Measurements from ENCODE around the gene H2AZ1.
A peak's percentile ranks its signal among the peaks of the same experiment; 100 is the strongest.
"Not testable (repeated sequence)": the region's sequence is repeated elsewhere in the genome, so short reads cannot be mapped to it uniquely, and the experiment has no call there.

H2AZ1 gene

DNA sequence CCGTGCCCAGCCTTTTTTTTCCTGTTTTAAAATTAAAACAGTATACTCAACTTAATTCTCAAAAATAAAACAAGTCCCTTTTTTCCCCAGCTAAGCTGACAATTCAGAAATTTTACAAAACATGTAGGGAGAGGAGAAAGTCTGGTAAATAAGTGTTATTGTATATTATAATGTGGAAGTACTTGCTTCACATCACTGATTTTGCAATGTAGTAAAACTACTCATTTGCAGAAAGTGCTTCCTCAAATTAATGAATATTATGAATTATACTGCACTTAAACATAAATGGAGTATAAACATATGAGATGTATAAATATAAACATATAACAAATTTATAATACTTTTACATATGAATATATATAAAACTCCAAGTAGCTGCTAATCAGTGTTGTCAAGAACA is 11.6 kb upstream of the H2AZ1 start:
- no peak for TF ChIP-seq JUND (IDR thresholded peaks at IDR 0.05; ENCODE audit: low read depth)
- DNase-seq (ENCODE audit: low read depth in 1 of 2, low spot score in 1 of 2), result no peak
- in situ Hi-C loops (cut with HindIII; ENCODE audit: low pct_unique_long_range_greater_than_20kb, low sequenced_read_pairs), result no loop called here

DNA sequence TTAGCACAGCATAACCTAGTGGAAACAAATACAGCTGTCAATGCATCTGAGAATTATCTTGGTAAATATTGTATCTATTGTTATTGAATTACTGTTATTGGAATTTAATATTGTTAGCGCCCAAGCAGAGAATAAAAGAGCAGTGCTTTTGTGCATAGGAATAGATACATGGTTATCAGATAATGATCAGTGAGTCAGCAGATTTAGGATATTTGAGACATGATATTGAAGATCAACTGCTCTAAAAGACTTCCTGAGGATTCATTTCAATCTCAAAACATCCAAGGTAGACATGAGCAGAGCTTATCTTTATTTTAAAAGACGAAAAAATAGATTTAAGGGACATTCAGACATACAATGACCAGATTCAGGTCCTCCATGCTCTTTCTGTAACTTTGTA is 10.6 kb upstream of the H2AZ1 start:
- TF ChIP-seq JUND (IDR thresholded peaks at IDR 0.05; ENCODE audit: low read depth), result no peak
- DNase-seq (ENCODE audit: low read depth in 1 of 2, low spot score in 1 of 2), result no peak
- in situ Hi-C loops (cut with HindIII; ENCODE audit: low pct_unique_long_range_greater_than_20kb, low sequenced_read_pairs), result no loop called here

DNA sequence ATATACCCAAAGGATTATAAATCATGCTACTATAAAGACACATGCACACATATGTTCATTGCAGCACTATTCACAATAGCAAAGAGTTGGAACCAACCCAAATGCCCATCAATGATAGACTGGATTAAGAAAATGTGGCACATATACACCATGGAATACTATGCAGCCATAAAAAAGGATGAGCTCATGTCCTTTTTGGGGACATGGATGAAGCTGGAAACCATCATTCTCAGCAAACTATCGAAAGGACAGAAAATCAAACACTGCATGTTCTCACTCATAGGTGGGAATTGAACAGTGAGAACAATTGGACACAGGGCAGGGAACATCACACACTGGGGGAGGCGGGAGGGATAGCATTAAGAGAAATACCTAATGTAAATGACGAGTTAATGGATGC is 8.1 kb upstream of the H2AZ1 start:
- in situ Hi-C loops (cut with HindIII; ENCODE audit: low pct_unique_long_range_greater_than_20kb, low sequenced_read_pairs), result not testable (repeated sequence)

DNA sequence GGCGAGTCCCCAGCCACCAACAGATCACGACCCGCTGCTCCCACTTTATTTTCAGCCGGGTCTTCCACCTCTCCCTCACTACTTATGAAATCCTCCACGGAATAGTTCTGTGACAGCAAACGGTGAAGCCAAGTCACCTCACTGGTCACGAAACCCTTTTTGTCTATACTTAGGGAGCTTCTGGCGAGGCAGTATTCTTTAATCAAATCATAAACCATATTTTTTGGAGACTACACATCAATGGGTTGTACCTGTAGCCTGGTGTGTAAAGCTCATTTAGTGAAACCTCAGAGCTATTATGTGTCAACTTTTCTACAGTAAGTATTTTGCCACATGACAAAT is 809 bp upstream of the H2AZ1 start:
- in situ Hi-C loops (cut with HindIII; ENCODE audit: low pct_unique_long_range_greater_than_20kb, low sequenced_read_pairs), result no loop called here

More for the DNA sequence above, 8.1 kb upstream of the H2AZ1 start:
- DNase-seq (ENCODE audit: low read depth in 1 of 2, low spot score in 1 of 2), result not testable (repeated sequence)

DNA sequence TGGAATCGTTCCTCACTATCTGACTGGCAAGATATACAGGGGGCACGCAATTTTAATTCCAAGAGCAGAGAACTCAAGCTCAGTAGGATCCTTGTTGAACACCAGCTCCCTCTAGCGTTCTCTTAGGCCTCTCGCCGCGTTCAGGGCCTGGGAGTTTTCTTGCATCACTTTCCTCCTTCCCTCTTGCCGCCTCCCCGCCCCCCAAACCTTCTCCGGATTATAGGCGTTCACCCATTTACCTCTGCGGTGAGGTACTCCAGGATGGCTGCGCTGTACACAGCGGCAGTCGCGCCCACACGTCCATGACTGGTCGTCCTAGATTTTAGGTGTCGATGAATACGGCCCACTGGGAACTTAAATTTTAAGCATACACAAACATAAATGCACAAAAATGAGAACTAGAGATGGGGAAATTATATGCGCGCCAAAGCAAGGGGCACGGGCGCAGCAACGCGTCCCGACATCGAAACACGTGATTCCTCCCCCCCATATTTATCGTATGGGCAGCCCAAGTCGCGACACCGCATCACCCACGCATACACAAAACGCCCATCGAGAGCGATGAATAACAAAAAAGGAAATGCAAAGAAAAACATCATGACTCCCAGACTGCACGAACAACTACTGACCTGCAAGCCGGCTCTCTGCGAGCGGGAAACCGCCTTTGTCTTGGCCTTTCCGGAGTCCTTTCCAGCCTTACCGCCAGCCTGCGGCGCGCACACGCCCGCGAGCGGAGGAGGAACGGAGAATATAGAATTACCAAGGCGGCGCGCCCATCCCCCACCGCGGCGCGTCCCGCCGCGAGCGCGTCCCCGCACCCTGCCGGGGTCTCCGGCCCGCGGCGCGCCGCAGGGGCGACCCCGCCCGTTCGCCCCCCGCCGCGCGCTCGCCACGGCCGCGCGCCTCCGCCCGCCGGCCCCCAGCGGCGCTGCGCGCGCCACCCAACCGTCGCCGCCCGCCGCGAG is 759 bp downstream of the H2AZ1 start:
- TF ChIP-seq JUND (IDR thresholded peaks at IDR 0.05; ENCODE audit: low read depth), result no peak
- peak; percentile 68 to 95 for DNase-seq (ENCODE audit: low read depth in 1 of 2, low spot score in 1 of 2)
- in situ Hi-C loops (cut with HindIII; ENCODE audit: low pct_unique_long_range_greater_than_20kb, low sequenced_read_pairs), result no loop called here

More for the DNA sequence above, 809 bp upstream of the H2AZ1 start:
- no peak for DNase-seq (ENCODE audit: low read depth in 1 of 2, low spot score in 1 of 2)
- no peak for TF ChIP-seq JUND (IDR thresholded peaks at IDR 0.05; ENCODE audit: low read depth)

DNA sequence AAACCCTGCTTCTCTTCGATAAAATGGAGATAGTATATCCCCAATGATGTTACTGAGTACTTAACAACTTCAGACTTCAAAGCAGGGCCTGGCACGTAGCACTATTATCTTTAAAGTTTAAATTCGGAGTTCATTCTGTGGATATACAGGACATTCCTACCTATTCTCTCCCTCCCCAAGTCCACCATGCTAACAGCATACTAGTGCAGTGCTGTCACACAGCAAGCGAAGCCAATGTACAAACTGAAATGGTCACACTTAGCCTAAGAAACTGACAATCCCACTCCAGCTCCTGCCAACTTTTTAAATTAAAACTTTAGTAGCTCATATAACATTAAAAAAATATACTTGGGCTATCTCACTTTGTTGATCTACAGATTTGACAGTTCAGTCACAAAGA is 2.5 kb downstream of the H2AZ1 start:
- in situ Hi-C loops (cut with HindIII; ENCODE audit: low pct_unique_long_range_greater_than_20kb, low sequenced_read_pairs), result no loop called here
- TF ChIP-seq JUND (IDR thresholded peaks at IDR 0.05; ENCODE audit: low read depth), result no peak

DNA sequence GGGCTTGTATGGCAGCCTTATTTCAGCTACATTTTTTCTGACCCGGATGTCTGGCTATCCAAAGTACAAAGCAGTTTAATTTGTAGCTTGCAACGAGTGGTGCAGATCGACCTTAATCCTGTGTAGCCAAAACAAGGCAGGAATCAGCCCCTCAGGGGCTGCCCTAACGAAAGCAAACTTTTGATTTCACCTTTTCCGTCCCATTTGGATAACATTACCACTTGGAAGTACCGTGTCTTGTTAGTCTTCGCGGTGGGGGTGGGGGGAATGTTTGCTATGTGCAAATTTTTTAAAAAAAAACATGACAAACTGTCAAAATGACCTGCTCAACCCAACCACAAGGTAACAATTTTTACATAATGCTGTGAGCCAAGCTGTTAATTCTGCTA is 2.9 kb downstream of the H2AZ1 start:
- no peak for DNase-seq (ENCODE audit: low read depth in 1 of 2, low spot score in 1 of 2)
- in situ Hi-C loops (cut with HindIII; ENCODE audit: low pct_unique_long_range_greater_than_20kb, low sequenced_read_pairs), result no loop called here
- no peak for TF ChIP-seq JUND (IDR thresholded peaks at IDR 0.05; ENCODE audit: low read depth)

More for the DNA sequence above, 2.5 kb downstream of the H2AZ1 start:
- DNase-seq (ENCODE audit: low read depth in 1 of 2, low spot score in 1 of 2), result peak in 1 of 2 experiments; percentile 5

DNA sequence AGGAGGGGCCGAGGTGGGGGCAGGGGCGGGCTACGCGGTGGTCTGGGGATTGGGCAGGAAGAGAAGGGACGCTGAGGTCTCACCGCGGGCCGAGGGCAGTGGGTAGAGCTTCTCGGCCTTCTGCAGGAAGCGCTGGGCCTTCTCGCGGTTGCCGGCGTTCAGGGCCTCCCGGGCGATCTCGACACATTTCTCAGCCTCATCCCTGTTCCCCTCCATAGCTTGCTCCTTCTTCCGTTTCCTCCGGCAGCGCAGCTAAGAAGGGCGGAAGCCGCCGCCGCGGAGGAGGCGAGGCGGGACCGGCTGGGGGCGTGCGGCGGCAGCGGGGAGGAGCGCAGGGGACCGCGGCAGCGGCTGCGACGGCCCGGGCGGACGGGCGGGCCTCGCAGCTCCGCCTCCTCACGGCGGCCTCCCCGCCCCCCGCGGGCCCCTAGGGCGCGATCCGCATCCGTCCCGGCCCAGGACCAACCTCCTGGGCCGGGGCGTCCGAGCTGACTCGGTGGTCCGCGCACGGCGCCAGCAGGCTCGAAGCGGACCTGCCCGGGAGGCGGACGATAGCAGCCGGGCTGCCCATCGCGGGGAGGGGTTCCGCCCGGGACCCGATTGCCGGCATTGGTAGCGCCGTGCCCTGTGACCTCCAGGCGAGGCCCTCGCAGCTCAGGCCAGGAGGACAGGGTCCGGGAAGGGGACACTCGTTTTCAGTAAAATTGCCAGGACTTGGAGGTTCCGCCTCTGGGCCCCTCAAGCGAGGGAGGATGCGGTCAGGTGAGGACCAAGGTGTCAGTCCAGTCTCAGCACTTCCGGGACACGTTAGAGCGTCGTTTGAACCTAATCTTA is 3.5 kb downstream of the H2AZ1 start, which contains the start of gene DNAJB14:
TSS of gene DNAJB14 (minus strand) at position 263 of the 834 bp plus-strand sequence. CDS start at position 216, 47 bp downstream.
- in situ Hi-C loops (cut with HindIII; ENCODE audit: low pct_unique_long_range_greater_than_20kb, low sequenced_read_pairs), result no loop called here
- no peak for TF ChIP-seq JUND (IDR thresholded peaks at IDR 0.05; ENCODE audit: low read depth)

DNA sequence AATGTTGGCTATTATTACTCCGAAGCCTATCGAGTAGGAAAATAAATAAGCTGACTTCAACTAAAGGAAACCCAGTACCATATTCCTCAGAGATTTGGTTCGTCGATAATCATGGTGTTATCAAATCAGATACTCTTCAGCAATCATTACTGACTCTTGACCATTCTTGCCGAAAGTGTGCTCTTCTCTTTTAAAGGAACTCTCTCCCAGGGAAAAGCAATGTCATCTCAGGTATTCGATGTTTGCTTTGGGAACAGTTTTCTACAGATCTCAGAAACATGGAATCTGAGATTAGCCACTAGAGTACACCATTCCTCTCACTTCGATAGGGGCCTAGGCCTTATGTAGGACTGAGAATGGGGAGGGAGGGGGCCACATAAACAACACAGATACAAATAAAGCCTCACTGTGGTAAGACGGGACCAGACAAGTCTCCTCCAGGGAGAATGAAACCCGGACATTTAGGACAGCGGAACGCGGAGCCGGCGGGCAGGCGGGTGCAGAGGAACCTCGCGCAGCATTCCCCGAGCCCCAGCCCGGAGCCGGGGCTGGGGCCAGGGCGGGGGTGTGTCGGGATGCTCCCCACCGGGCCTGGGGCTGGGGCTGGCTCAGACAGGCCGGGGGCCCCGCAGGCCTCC is 4.2 kb downstream of the H2AZ1 start:
- in situ Hi-C loops (cut with HindIII; ENCODE audit: low pct_unique_long_range_greater_than_20kb, low sequenced_read_pairs), result no loop called here
- TF ChIP-seq JUND (IDR thresholded peaks at IDR 0.05; ENCODE audit: low read depth), result no peak
- DNase-seq (ENCODE audit: low read depth in 1 of 2, low spot score in 1 of 2), result peak in 1 of 2 experiments; percentile 10

More for the DNA sequence above, 3.5 kb downstream of the H2AZ1 start, which contains the start of gene DNAJB14:
- DNase-seq (ENCODE audit: low read depth in 1 of 2, low spot score in 1 of 2), result peak; percentile 65 to 81

DNA sequence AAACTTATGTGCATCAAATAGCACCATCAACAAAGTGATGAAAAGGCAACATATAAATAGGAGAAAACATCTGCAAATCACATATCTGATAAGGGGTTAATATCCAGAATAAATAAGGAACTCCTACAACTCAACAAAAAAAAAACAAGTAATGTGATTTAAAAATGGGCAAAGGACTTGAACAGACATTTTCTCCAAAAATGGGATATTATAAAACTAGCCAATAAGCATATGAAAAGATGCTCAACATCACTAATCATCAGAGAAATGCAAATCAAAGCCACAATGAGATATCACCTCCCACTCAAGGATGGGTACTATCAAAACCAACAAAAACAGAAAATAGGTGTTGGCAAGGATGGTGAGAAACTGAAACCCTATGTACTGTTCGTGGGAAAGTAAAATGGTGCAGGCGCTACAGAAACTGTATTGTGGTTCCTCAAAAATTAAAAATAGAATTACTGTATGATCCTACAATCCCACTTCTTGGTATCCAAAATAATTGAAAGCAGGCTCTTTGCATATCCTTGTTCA is 6.1 kb downstream of the H2AZ1 start:
- in situ Hi-C loops (cut with HindIII; ENCODE audit: low pct_unique_long_range_greater_than_20kb, low sequenced_read_pairs), result no loop called here
- TF ChIP-seq JUND (IDR thresholded peaks at IDR 0.05; ENCODE audit: low read depth), result no peak
- no peak for DNase-seq (ENCODE audit: low read depth in 1 of 2, low spot score in 1 of 2)

DNA sequence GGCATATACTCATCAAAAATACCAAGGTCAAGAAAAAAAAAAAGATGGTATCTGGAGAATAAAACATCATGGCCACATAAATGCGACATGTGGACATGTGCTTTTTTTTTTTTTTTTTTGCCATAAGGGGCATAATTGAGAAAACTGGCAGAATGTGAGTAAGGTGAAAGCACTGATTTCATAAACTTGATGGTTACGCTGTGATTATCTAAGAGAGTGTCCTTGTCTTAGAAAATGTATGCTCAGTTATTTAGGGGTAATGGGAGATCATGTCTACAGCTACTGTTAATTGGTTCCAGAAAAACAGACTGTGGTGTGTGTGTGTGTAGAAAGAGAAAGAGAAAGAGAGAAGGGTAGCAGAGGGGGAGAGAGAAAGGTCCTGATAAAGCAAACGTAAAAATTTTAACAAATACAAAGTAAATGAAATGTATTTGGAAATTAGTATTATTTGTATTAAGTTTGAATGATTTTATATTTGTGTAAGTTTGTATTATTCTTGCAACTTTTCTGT is 11.8 kb downstream of the H2AZ1 start:
- in situ Hi-C loops (cut with HindIII; ENCODE audit: low pct_unique_long_range_greater_than_20kb, low sequenced_read_pairs), result no loop called here
- TF ChIP-seq JUND (IDR thresholded peaks at IDR 0.05; ENCODE audit: low read depth), result no peak
- no peak for DNase-seq (ENCODE audit: low read depth in 1 of 2, low spot score in 1 of 2)

DNA sequence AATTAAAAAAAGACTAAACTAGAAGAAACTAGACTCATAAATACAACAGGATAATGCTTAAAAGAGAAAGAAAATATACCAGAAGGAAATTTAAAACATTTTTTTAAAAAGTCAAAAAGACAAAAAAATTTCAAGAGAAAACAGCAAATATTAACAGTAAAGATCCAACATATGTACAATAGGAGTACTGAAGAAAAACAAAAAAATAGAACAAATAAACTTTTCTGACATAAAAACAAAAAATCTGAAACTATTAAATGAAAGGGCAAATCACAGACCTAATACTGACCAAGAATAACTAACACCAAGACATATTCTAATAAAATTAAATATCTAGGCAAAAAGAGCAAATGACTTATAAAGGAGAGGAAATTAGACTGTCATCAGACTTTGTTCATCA is 15.2 kb downstream of the H2AZ1 start:
- in situ Hi-C loops (cut with HindIII; ENCODE audit: low pct_unique_long_range_greater_than_20kb, low sequenced_read_pairs), result no loop called here
- no peak for DNase-seq (ENCODE audit: low read depth in 1 of 2, low spot score in 1 of 2)
- no peak for TF ChIP-seq JUND (IDR thresholded peaks at IDR 0.05; ENCODE audit: low read depth)

Measured in T47D (cell line).